MM.1S (cell line): ENCODE results near the gene TBX1.
"Not testable (repeated sequence)": the region's sequence is repeated elsewhere in the genome, so short reads cannot be mapped to it uniquely, and the experiment has no call there.

ENCODE experiments used
- DNase-seq: peaks from one replicate; pipeline ENCODE4 v3.0.0-alpha.2; 2015
- H2AFZ ChIP-seq: fragments of 300-600 bp; sonication (generic); 2 replicates; pipeline ENCODE4 v1.6.0; 2016; ENCODE audit warnings: antibody characterized with exemption, low read length
- H3F3A ChIP-seq: fragments of 300-600 bp; sonication (generic); 2 replicates; pipeline ENCODE4 v1.6.1; 2016; ENCODE audit warnings: mild to moderate bottlenecking, antibody characterized with exemption, low read length, moderate library complexity, mixed read lengths; ENCODE audit not compliant: insufficient read depth
- H3K27ac ChIP-seq: fragments of 300-600 bp; sonication (generic); 2 replicates; pipeline ENCODE4 v1.5.1; 2016; ENCODE audit warnings: mild to moderate bottlenecking, low read length
- H3K27me3 ChIP-seq: fragments of 300-600 bp; sonication (generic); replicated peaks from 2 replicates; pipeline ENCODE4 v1.6.0; 2016; ENCODE audit warnings: low read length; ENCODE audit not compliant: insufficient read depth
- H3K36me3 ChIP-seq: fragments of 300-600 bp; sonication (generic); replicated peaks from 2 replicates; pipeline ENCODE4 v1.6.1; 2016; ENCODE audit warnings: mild to moderate bottlenecking, low read length, mixed read lengths; ENCODE audit not compliant: insufficient read depth
- H3K4me1 ChIP-seq: fragments of 300-600 bp; sonication (generic); 2 replicates; pipeline ENCODE4 v1.6.1; 2016; ENCODE audit warnings: low read length, mixed read lengths
- H3K4me2 ChIP-seq: fragments of 300-600 bp; sonication (generic); 2 replicates; pipeline ENCODE4 v1.6.0; 2016; ENCODE audit warnings: low read depth, low read length
- H3K4me3 ChIP-seq: fragments of 300-600 bp; sonication (generic); 2 replicates; pipeline ENCODE4 v1.5.1; 2016; ENCODE audit warnings: low read length, mixed read lengths
- H3K79me2 ChIP-seq: fragments of 300-600 bp; sonication (generic); 2 replicates; pipeline ENCODE4 v1.6.1; 2016; ENCODE audit warnings: mixed run types, low read length, mixed read lengths
- H3K9ac ChIP-seq: fragments of 300-600 bp; sonication (generic); 2 replicates; pipeline ENCODE4 v1.6.1; 2016; ENCODE audit warnings: low read length, mixed read lengths
- H3K9me2 ChIP-seq: fragments of 300-600 bp; sonication (generic); replicated peaks from 2 replicates; pipeline ENCODE4 v1.6.1; 2016; ENCODE audit warnings: mild to moderate bottlenecking, low read length, mixed read lengths; ENCODE audit not compliant: insufficient read depth
- H3K9me3 ChIP-seq: fragments of 300-600 bp; sonication (generic); replicated peaks from 2 replicates; pipeline ENCODE4 v1.6.1; 2016; ENCODE audit warnings: mild to moderate bottlenecking, low read length, mixed read lengths; ENCODE audit not compliant: insufficient read depth
- H4K20me1 ChIP-seq: fragments of 300-600 bp; sonication (generic); 2 replicates; pipeline ENCODE4 v1.6.1; 2016; ENCODE audit warnings: mild to moderate bottlenecking, low read length, moderate library complexity, mixed read lengths; ENCODE audit not compliant: insufficient read depth
- CTCF ChIP-seq: fragments of 300-600 bp; sonication (generic); IDR thresholded peaks from 2 replicates; pipeline ENCODE4 v1.5.1; 2016; ENCODE audit warnings: antibody characterized with exemption, low read length, mixed read lengths
- EZH2 ChIP-seq: fragments of 300-600 bp; sonication (generic); optimal IDR thresholded peaks from 2 replicates; pipeline ENCODE3; 2017; ENCODE audit warnings: low read depth, mild to moderate bottlenecking, antibody characterized with exemption, low read length, mixed read lengths
- EZH2phosphoT487 ChIP-seq: fragments of 300-600 bp; sonication (generic); IDR thresholded peaks from 2 replicates; pipeline ENCODE4 v1.6.1; 2018; ENCODE audit warnings: antibody characterized with exemption, low read length

TBX1 gene

GRCh38 chr22:19774628-19775027 is 14.1 kb downstream of the TBX1 start:
- no peaks in the 10 kb centered on the region for H3F3A ChIP-seq
- no peaks in the 10 kb centered on the region for H4K20me1 ChIP-seq
- no peaks in the 10 kb centered on the region for H3K79me2 ChIP-seq
- no peak overlapping the region for H3K4me2 ChIP-seq
- H3K4me3 ChIP-seq, result no peak overlapping the region
- no peaks in the 10 kb centered on the region for H3K9me3 ChIP-seq
- no peaks in the 10 kb centered on the region for H3K36me3 ChIP-seq
- H3K9me2 ChIP-seq, result no peaks in the 10 kb centered on the region
- no peaks in the 10 kb centered on the region for H3K4me1 ChIP-seq
- no peak overlapping the region for H3K27ac ChIP-seq
- DNase-seq, result no peak
- H2AFZ ChIP-seq, result no peak overlapping the region
- no peak overlapping the region for H3K9ac ChIP-seq
- H3K27me3 ChIP-seq, result peaks cover 60% of the 10 kb centered on the region
- TF ChIP-seq CTCF (no peak), EZH2phosphoT487 (no peak), EZH2 (no peak)

GRCh38 chr22:19775496-19776325 is 15.1 kb downstream of the TBX1 start:
- no peak overlapping the region for H3K4me3 ChIP-seq
- no peaks in the 10 kb centered on the region for H3K9me2 ChIP-seq
- TF ChIP-seq CTCF (no peak), EZH2 (no peak), EZH2phosphoT487 (no peak)
- no peaks in the 10 kb centered on the region for H3K9me3 ChIP-seq
- H3K4me2 ChIP-seq, result no peak overlapping the region
- no peak overlapping the region for H3K9ac ChIP-seq
- no peaks in the 10 kb centered on the region for H3K4me1 ChIP-seq
- no peaks in the 10 kb centered on the region for H3K79me2 ChIP-seq
- no peaks in the 10 kb centered on the region for H3K36me3 ChIP-seq
- no peaks in the 10 kb centered on the region for H3F3A ChIP-seq
- H4K20me1 ChIP-seq, result no peaks in the 10 kb centered on the region
- H3K27me3 ChIP-seq, result peaks cover 50% of the 10 kb centered on the region
- no peak overlapping the region for H3K27ac ChIP-seq
- DNase-seq, result no peak
- H2AFZ ChIP-seq, result no peak overlapping the region

GRCh38 chr22:19776433-19777031 is 16.0 kb downstream of the TBX1 start:
- Histone ChIP-seq H3F3A (no peaks in the 10 kb centered on the region), H3K9ac (no peak overlapping the region), H3K27me3 (peaks cover 41% of the 10 kb centered on the region), H3K9me3 (no peaks in the 10 kb centered on the region), H3K4me1 (no peaks in the 10 kb centered on the region), H3K4me2 (no peak overlapping the region), H3K4me3 (no peak overlapping the region), H3K36me3 (no peaks in the 10 kb centered on the region), H3K27ac (no peak overlapping the region), H3K9me2 (no peaks in the 10 kb centered on the region), H3K79me2 (no peaks in the 10 kb centered on the region), H2AFZ (no peak overlapping the region), H4K20me1 (no peaks in the 10 kb centered on the region)
- TF ChIP-seq EZH2phosphoT487 (no peak), EZH2 (no peak), CTCF (no peak)
- DNase-seq, result no peak

DNA sequence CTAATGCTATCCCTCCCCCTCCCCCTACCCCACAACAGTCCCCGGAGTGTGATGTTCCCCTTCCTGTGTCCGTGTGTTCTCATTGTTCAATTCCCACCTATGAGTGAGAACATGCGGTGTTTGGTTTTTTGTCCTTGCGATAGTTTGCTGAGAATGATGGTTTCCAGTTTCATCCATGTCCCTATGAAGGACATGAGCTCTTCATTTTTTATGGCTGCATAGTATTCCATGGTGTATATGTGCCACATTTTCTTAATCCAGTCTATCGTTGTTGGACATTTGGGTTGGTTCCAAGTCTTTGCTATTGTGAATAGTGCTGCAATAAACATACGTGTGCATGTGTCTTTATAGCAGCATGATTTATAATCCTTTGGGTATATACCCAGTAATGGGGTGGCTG is 16.6 kb downstream of the TBX1 start:
- H3K9me3 ChIP-seq, H3K9me2 ChIP-seq, H3K4me2 ChIP-seq, H3K27ac ChIP-seq, H3K4me1 ChIP-seq, H3K36me3 ChIP-seq, H2AFZ ChIP-seq, H3F3A ChIP-seq, H3K4me3 ChIP-seq, DNase-seq, H4K20me1 ChIP-seq, H3K9ac ChIP-seq, H3K79me2 ChIP-seq: not testable (repeated sequence)
- peaks cover 35% of the 10 kb centered on the region for H3K27me3 ChIP-seq
